GM19324 (cell line): ENCODE data around the gene CALN1.
"Not testable (repeated sequence)": the region's sequence is repeated elsewhere in the genome, so short reads cannot be mapped to it uniquely, and the experiment has no call there.

ENCODE experiments used
- ATAC-seq: cut with Tn5 transposase; IDR thresholded peaks from one replicate; pipeline ENCODE4 v1.9.1; 2021; ENCODE audit warnings: mild to moderate bottlenecking, moderate library complexity; ENCODE audit not compliant: unreplicated experiment, low FRiP score

CALN1 gene

DNA sequence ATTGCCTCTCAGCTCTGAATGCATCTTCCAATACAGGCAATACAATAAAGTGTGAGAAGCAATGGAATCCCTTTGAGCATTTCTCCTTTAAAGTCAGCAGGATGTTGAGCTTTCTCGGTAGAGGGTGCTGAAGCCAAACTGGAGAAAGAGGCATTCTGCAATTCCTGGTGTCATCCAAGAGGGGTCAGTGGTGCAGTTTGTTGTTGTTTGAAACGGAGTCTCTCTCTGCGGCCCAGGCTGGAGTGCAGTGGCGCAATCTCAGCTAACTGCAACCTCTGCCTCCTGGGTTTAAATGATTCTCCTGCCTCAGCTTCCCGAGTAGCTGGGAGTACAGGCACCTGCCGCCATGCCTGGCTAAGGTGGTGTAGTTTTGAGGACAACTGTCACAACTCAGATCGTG is 486.5 kb downstream of the CALN1 start:
- no peak for ATAC-seq

DNA sequence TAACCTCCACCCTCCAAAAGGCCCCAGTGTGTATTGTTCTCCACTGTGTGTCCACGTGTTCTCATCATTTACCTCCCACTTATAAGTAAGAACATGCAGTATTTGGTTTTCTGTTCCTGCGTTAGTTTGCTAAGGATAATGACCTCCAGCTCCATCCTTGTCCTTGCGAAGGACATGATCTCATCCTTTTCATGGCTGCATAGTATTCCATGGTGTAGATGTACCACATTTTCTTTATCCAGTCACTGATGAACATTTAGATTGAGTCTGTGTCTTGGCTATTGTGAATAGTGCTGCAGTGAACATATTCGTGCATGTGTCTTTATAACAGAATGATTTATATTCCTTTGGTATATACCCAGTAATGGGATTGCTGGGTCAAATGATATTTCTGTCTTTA is 497.9 kb downstream of the CALN1 start:
- not testable (repeated sequence) for ATAC-seq

- no peak for ATAC-seq
These were observed 499.7 kb downstream of the CALN1 start for GRCh38 chr7:71912476-71912875.

GRCh38 chr7:71911051-71911450 is 501.1 kb downstream of the CALN1 start:
- ATAC-seq = no peak

- no peak for ATAC-seq
These were observed 506.3 kb downstream of the CALN1 start for GRCh38 chr7:71905821-71906220.

DNA sequence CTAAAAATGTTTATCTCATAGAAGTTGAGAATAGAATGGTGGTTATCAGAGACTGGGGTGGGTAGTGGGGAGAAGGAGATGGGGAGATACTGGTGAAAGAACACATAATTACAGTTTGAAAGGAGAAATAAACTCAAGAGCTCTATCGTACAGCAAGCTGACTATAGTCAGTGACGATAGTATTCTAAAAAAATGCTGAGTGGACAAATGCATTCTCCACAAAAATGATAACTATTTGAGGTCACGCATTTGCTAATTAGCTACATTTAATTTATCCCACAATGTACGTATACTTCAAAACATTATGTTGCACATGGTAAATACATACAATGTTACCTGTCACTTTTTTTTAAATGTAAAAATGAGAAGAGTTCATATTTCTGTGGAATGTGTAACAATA is 507.7 kb downstream of the CALN1 start:
- ATAC-seq = no peak

- no peak for ATAC-seq
These were observed 511.6 kb downstream of the CALN1 start for GRCh38 chr7:71900556-71900955.

DNA sequence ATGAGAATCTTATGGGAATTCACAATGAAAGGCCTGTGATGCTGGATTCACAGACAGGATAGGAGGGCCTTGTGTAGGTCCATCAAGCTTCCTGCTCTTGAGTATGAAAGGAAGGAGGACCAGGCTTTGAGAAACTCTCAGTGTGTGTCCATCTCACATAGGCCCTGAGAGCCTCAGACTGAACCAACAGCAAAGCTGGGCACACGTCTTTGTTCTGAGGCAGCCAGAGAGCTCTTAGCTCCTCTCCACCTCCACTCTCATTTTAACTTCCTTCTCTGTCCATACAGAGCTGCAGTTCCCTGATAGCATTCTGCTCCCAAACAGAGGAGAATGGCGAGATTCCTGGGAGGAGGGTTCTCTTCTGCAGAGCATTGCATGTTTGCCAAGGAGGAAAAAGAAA is 515.6 kb downstream of the CALN1 start:
- no peak for ATAC-seq

DNA sequence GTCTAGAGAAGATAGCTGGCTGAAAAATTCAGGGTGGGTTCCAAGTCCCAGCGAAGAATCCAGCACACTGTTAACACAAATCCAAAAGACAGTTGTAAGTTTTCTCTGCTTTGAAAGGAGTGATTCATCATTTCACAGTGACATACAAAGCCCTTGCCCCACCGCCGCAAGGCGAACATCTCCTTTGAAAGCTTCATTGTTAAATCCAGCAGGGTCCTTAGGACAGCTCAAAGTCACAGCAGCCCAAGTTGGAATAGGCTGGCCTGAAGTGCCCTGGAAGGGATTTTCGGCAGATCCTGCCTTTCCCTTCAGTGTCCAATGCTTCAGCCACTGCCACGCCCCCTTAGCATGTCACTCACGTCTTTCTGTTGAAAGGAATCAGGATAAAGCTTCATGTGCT is 526.1 kb downstream of the CALN1 start:
- ATAC-seq = no peak

DNA sequence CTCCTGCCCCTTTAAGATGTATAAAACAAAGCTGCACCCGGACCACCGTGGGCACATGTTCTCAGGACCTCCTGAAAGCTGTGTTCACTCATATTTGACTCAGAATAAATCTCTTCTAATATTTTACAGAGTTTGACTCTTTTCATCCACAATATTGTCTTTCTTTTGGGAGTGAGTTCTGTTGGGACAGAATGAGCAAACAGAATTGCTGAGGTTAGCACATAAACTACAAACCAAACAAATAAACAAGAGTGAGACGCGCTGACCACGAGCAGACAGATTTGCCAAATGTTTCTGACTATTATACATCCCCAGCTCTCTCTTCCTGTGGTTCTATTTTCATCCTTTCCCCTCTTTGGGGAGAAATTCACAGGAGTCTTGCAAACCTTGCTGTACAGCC is 526.7 kb downstream of the CALN1 start:
- ATAC-seq = no peak

- no peak for ATAC-seq
These were observed 528.7 kb downstream of the CALN1 start for GRCh38 chr7:71883415-71883814.

DNA sequence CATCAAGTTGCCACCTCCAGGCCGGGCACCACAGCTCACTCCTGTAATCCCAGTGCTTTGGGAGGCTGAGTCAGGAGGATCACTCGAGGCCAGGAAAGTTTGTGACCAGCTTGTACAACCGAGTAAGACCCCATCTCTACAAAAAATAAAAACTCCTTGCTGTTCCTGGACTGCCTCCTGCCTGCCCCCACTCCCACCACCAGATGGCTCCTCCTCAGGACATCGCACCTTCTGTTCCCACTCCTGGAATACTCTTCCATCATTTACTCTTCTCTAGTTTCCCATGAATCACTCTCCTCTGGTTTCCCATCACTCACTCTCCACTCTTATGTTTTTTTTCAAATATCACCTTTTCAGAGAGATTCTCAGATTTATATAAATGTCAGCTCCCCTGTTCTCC is 540.7 kb downstream of the CALN1 start:
- no peak for ATAC-seq

- ATAC-seq = no peak
These were observed 541.3 kb downstream of the CALN1 start for GRCh38 chr7:71870812-71871211.

- ATAC-seq = no peak
These were observed 543.3 kb downstream of the CALN1 start for GRCh38 chr7:71868797-71869196.

DNA sequence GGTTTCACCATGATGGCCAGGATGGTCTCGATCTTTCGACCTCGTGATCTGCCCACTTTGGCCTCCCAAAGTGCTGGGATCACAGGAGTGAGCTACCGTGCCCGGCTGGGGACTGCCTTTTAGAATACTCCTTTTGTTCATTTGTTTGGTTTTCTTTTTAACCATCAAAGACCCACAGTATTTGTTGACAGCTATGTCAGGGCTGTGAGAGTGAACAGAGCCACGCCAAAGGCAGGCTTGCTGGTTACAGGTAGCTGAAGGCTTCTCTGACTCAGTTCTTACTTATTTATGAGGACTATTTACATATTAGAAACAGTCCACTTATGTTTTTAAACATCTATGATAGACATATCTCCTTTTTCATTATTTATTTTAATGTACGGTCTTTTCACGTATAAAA is 544.5 kb downstream of the CALN1 start:
- no peak for ATAC-seq

DNA sequence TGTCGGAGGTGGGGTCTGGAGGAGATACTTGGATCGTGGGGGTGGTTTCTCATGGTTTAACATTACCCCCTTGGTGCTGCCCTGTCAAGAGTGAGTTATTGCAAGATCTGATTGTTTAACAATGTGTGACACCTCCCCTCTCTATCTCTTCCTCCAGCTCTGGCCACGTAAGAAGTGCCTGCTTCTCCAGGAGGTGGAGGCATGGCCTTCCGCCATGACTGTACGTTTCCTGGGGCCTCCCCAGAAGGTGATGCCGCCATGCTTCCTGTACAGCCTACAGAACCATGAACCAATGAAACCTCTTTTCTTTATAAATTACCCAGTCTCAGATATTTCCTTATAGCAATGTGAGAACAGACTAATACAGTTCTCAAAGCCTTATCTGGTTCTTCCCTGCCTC is 547.0 kb downstream of the CALN1 start:
- ATAC-seq = no peak

GRCh38 chr7:71864130-71864529 is 548.0 kb downstream of the CALN1 start:
- ATAC-seq = no peak

DNA sequence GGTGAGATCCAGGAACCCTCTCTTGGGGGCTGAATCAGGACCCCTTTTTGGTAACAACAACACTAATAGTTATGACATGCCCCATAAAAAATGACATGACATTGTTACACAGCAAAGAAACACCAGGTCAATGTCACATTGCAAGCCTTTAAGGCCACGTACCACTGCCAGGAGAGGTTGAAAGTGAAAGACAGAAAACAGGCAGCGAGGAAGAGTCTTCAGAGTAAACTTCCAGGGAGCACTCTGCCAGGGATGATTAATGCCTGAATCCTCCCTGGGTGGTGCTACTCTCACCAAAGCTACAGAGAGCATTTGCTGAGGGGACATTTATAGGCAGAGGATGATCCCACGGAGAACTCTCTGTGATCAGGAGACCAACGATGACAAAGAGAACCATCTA is 551.6 kb downstream of the CALN1 start:
- no peak for ATAC-seq

DNA sequence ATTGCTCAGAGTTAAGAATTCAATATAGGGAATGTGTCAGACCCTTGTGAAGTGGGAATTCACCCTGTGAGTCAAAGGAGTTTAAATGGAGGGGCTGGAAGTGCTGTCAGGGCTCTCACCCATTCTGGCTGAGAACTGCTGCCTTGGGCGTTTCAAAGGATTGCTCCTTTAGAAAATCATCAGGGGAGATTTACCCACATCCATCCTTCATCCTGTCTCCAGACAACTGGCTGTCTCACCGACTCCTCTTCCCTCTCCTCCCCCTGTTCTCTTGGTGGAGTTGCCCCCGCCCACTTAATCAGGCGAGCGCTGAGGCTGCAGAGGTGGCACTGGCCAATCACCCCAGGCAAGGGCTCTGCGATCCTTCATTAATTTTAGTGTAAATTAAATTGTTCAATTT is 554.8 kb downstream of the CALN1 start:
- ATAC-seq = no peak

DNA sequence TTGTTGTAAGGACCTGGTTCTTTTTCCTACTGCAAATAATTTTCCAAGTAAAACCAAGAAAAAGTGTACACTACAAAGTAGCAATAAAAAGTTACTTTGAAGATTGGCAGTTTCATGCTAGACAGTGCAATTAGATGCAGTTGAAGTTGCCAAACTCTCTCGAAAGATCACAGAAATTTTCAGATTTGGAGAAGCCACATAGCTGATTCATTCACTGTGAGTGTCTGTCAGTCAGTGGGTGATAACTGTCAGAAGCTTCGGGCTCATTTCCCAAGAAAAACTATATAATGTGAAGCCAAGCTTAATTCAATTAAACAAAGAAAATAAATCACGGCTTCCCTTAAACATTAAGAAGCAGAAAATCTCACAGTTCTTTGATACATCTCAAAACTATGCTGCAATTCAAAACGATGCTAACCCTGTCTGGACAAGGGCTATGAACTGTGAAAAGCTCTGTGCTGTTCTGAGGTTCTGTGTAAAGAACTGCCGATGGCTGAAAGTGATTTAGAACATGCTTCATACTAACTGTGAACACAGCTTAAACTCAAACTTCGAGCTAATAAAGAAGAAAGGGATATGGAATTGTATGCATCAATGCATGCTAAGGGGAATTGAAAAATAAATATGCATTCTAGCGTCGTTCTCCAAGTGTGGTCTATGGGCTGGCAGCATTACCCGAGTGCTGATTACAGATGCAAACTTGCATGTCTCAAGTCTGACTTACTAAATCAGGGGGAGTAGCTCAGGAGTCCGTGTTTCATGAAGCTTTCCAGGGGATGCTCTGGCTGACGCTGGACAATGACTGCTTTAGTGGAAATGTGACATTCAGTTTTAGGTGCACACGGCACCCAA is 557.4 kb downstream of the CALN1 start:
- no peak for ATAC-seq

GRCh38 chr7:71851776-71852498 is 560.2 kb downstream of the CALN1 start:
- ATAC-seq = no peak

DNA sequence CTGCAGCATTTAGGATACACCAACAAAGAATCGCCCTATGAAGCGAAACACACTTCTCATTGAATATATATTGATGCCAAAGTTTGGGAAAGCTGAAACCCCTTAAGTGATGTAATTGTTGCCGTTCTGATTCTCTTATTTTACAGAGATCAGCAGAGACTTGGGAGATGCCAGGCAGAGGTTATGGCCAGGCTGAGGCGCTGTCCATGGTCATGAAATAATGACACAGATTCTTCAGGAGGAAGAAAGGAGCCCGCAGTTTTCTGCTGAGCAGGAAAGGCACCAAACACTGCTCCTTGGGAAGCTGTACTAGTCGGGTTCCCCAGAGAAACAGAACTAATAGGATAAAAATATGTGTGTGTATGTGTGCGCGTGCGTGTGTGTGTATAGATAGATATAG is 566.0 kb downstream of the CALN1 start:
- no peak for ATAC-seq
